GM12864 (cell line): ENCODE results near the gene PDLIM4.

Experiments used
- DNase-seq: peaks from one replicate; pipeline ENCODE4 v3.0.0-alpha.2; 2011; ENCODE audit warnings: low read depth
- H3K4me3 ChIP-seq: 2 replicates; pipeline ENCODE4 v1.5.1; 2011; ENCODE audit warnings: mild to moderate bottlenecking, low read depth, low read length, control low read depth
- CTCF ChIP-seq: IDR thresholded peaks from 2 replicates; pipeline ENCODE4 v1.5.1; 2011; ENCODE audit warnings: low read depth, mild to moderate bottlenecking, moderate library complexity, low read length, control low read depth, inconsistent platforms; ENCODE audit errors: missing control alignments

Gene PDLIM4

GRCh38 chr5:132270335-132270665 lies 12.8 kb downstream of the PDLIM4 start:
- TF ChIP-seq CTCF = no peak
- no peak overlapping the region for H3K4me3 ChIP-seq
- DNase-seq = no peak

GRCh38 chr5:132270706-132271105 lies 13.2 kb downstream of the PDLIM4 start:
- H3K4me3 ChIP-seq = no peak overlapping the region
- TF ChIP-seq CTCF = no peak
- no peak for DNase-seq

- no peak for TF ChIP-seq CTCF
- DNase-seq = no peak
- no peak overlapping the region for H3K4me3 ChIP-seq
Measured at GRCh38 chr5:132271251-132272246, 14.1 kb downstream of the PDLIM4 start.

- DNase-seq = no peak
- H3K4me3 ChIP-seq = no peak overlapping the region
- TF ChIP-seq CTCF = peak; percentile 80
Measured at GRCh38 chr5:132272311-132273210, 15.1 kb downstream of the PDLIM4 start.

GRCh38 chr5:132273631-132274030 lies 16.1 kb downstream of the PDLIM4 start:
- H3K4me3 ChIP-seq = no peak overlapping the region
- no peak for TF ChIP-seq CTCF
- DNase-seq = no peak

- no peak for TF ChIP-seq CTCF
Measured at GRCh38 chr5:132274050-132274792, 16.7 kb downstream of the PDLIM4 start.

More at GRCh38 chr5:132274050-132274792, 16.7 kb downstream of the PDLIM4 start:
- no peak for DNase-seq
- no peak overlapping the region for H3K4me3 ChIP-seq
